ENCODE data around the gene SLC45A2.
"Not testable (repeated sequence)": the region's sequence is repeated elsewhere in the genome, so short reads cannot be mapped to it uniquely, and the experiment has no call there.

Gene SLC45A2

GRCh38 chr5:33906248-33906647 lies 78.2 kb downstream of the SLC45A2 start:
- DNase-seq = not testable (repeated sequence)

GRCh38 chr5:33905381-33905780 lies 79.1 kb downstream of the SLC45A2 start:
- no peak for DNase-seq

- no peak for DNase-seq
Observed at GRCh38 chr5:33903118-33903517, 81.4 kb downstream of the SLC45A2 start.

GRCh38 chr5:33901156-33901555 lies 83.3 kb downstream of the SLC45A2 start:
- DNase-seq = no peak
